DMS53 treated with DMSO at 0.1 percent for 48 hours (cell line): ENCODE results near the gene FBXL12.
"Not testable (repeated sequence)": the region's sequence is repeated elsewhere in the genome, so short reads cannot be mapped to it uniquely, and the experiment has no call there.

Experiments used
- DNase-seq: peaks from one replicate; lab custom pipeline; 2025; ENCODE audit not compliant: unreplicated experiment; lab: John Stamatoyannopoulos, UW

Gene FBXL12

GRCh38 chr19:9839415-9839814, 20.5 kb upstream of the FBXL12 start:
- DNase-seq: no peak

DNA sequence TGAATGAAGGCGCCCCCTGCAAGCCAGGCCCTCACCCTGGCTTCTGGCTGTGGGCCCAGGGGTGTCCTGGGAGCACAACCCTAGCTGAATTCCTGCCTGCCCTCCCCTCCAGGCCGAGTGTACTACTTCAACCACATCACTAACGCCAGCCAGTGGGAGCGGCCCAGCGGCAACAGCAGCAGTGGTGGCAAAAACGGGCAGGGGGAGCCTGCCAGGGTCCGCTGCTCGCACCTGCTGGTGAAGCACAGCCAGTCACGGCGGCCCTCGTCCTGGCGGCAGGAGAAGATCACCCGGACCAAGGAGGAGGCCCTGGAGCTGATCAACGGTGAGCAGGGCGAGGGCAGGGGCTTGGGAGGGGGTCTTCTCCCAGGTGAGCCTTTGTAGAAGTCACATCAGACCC, 19.4 kb upstream of the FBXL12 start:
- no peak for DNase-seq

GRCh38 chr19:9836021-9836420, 17.1 kb upstream of the FBXL12 start:
- no peak for DNase-seq

DNA sequence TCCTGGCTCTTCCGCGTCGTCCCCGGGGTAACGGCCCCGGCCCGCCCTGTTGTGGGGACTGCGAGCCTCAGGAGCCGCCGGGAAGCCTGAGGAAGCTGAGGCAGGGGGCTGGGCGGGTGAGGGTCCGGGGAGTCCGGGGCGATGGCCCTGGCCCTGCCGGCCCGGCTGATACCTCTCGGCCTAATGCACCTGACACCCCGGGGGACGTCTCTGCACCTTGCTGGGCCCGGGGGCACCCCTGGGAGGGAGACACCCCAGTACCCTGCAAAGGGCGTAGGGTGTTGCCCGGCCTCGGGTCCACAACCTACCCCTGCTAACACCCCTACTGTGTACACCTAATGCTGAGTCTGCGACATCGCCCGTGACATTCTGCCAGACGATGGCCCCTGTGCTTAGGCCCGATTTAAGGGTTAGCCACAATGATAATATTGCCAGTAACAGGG, 16.6 kb upstream of the FBXL12 start:
- no peak for DNase-seq

DNA sequence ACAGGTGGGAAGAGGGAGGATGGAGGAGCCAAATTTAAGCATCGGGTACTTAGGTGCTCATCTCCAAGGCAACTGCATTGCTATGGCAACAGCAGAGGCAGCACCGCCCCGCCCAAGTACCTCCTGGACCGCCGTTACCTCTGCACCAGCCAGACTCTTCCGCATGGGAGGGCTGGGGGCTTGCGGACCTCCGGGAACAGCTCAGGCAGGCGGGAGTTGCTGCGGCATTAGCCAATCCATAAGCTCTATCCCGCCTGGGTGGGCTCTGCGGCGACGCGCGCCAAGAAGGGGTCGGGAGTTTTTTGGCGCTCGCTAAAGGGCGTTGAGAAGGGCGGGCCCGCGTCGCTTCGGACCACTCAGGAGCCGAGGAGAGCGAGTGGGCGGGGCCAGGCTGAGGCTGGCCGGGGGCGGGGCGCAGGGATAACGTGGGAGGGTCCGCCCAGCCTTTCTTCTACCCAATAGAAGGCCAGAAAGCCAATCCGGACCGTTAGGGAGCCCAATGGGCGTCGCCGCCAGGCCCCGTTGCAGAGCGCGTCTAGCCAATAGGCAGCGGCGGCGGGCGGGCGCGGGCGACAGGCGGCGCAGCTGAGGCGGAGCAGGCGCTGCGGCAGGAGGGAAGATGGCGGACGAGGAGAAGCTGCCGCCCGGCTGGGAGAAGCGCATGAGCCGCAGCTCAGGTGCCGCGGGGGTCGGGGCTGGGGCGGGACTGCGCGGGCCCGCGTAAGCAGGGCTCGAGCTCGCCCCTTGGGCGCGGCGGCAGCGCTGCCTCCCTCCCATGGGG, 16.0 kb upstream of the FBXL12 start, which contains the start of gene PIN1:
Gene PIN1 (plus strand): TSS at position 593 of the 781 bp plus-strand sequence. CDS start 27 bp downstream, at position 620.
- DNase-seq: peak; percentile 94

- DNase-seq: no peak
Observed at GRCh38 chr19:9834307-9834725, 15.4 kb upstream of the FBXL12 start.

DNA sequence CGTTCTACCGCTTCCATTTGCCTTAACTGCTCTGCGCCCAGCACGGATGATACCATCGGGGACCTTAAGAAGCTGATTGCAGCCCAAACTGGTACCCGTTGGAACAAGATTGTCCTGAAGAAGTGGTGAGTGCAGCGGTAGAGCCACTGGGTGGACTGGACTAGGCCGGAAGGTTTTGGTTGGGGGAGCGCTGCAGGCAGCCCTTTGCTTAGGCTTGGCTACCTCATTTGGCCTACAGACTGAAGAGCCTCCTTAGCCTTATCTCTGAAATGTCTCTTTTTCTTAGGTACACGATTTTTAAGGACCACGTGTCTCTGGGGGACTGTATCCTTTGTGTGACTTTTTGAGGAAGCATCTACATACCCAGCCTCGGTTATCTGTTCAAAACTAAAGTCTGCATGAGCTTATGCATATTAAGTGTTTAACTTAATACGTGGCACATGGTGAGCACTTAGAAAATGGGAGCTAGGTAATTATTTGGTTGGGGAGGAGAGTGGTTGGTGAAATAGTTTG, 9.7 kb upstream of the FBXL12 start:
- no peak for DNase-seq

GRCh38 chr19:9827289-9828238, 8.7 kb upstream of the FBXL12 start, which contains the start of gene UBL5:
Gene UBL5 (plus strand): TSS chr19:9827918. CDS start chr19:9828338, 420 bp downstream.
- DNase-seq: peak; percentile 57

DNA sequence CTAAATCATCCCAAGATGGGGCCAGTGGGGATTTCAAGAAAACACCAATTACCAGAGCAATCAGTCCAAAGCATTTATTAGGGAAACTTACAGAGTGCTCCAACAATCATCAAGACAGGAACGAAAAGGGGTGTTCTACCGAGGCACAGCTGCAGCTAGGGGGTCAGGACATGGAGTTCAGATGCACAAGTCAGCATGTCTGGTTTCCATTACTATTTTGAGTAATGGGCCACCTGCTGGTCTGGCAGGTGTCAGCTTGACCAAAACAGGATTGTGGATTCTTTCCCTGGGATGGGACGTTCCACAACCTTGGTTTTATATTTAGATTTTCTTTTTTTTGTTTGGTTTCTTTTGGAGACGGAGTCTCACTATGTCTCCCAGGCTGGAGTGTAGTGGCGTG, 4.9 kb upstream of the FBXL12 start:
- DNase-seq: no peak

GRCh38 chr19:9820034-9820433, 1.2 kb upstream of the FBXL12 start:
- DNase-seq: not testable (repeated sequence)

- no peak for DNase-seq
Observed at GRCh38 chr19:9819596-9819909, 674 bp upstream of the FBXL12 start.

DNA sequence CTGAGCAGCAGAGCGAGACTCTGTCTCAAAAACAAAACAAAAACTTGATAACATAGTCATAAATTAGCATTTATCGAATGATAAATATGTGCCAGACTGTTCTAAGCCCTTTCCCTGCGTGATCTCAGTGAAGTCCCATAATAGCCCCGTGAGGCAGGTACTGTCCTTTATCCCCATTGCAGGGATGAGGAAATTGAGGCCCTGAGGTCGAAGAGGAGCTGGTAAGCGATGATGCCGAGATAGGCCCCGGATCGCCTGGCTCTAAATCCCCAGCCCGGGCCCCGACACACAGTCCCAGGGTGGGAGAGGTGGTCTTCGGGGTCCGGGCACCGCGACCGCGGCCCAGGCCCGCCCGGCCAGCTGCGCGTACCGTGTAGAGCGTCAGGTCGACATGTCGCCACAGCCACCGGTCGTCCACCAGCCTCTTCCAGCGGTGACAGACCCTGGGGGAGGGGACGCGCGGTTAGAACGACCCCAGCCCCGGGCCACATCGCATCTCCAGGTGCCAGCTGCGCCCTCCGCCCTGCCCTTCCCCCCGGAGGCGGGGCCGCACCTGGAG, 625 bp downstream of the FBXL12 start:
- no peak for DNase-seq

DNA sequence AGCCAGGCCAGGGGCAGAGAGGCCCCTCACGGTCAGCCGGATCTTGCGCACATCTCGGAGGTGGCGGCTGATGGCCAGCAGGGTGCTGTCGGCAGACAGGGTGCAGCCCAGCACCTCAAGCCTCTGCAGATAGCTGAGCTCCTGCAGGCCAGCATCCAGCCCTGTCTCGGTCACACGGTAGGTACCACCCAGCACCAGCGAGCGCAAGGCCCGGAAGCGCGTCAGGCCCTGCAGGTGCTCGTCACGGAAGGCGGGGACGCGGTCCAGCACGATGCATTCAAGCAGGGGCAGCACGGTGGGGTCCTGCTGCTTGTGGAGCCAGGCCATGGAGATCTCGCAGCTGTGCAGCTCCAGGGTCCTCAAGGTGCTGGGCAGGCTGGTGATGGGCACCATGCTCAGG, 7.7 kb downstream of the FBXL12 start:
- DNase-seq: no peak

DNA sequence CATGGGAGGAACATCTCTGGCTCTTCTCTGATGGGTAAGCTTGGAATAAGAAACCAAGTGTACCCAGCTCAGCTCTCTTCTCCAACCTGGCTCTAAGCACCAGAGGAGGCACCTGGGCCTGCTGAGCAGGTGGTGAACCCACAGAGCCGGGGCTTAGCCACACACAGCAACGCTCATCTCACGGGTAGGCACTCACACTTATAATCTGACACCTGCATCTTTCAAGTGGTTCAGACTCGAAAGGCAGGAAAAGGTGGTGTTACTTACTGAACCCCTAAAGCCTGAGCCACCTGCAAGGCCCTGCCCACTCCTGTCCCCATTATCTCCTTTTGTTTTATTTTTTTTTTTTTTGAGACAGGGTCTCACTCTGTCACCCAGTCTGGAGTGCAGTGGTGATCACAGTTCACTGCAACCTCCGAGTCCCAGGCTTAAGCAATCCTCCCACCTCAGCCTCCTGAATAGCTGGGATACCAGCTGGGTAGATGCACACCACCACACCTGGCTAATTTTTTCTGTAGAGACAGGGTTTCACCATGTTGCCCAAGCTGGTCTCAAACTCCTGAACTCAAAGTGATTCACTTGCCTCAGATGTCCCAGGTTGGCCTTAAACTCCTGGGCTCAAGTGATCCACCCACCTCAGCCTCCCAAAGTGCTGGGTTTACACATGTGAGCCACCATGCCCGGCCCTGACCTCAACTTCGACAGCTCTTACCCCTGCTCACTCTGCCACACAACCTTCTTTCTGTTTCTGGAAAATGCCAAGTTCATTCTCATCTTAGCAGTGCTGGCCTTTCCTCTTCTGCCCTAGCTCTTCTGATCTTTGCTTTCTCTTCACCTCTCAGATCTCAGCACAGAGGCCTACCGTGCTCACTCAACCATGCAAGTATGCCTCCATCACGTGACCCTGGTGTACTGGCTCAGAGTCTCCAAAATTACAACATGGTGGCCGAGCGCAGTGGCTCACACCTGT, 9.7 kb downstream of the FBXL12 start:
- no peak for DNase-seq

GRCh38 chr19:9806803-9807202, 12.1 kb downstream of the FBXL12 start:
- no peak for DNase-seq

- DNase-seq: no peak
Observed at GRCh38 chr19:9801976-9802375, 16.9 kb downstream of the FBXL12 start.

DNA sequence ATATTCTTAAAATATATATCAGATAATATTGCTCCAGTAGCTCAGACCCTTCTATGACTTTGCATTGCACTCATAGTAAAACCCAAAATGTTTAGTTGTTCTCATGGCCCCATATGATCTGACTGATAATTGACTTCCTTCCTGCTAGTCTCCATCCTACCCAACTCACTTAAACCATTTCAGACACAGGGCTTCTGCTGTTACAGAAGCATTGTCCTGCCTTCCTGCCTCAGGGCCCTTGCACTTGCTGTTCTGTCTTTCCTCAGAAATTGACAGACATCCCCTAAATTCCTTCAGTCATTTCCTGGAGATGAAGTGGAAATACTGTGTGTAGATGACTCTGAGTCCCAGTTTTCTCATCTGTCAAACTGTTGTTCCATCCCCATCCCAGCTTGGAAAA, 19.7 kb downstream of the FBXL12 start:
- DNase-seq: no peak

DNA sequence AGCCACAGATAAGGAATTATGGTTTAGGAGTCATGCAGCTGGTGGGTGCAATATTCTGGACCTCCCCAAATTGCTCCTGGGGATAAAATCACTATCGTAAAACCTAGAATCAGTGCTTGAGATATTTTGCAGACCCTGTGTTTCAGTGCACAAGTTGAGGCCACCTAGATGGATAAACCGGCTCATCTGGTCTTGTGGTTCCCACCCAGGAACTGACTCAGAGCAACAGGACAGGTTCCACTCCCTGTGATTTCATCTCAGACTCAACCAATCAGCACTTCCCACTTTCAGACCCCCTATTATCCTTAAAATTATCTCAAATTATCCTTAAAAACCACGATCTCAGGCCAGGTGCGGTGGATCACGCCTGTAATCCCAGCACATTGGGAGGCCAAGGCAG, 21.0 kb downstream of the FBXL12 start:
- no peak for DNase-seq

GRCh38 chr19:9796113-9796773, 22.6 kb downstream of the FBXL12 start:
- peak; percentile 72 for DNase-seq
